Heart left ventricle (tissue), 16 donors: ENCODE data around the gene PCBP3. TPM values are rescaled to one million over a fixed set of nuclear protein-coding genes. Genes with fewer than 3 reads are reported as not detected.
"Not testable (repeated sequence)": the region's sequence is repeated elsewhere in the genome, so short reads cannot be mapped to it uniquely, and the experiment has no call there.

Experiments used
- ATAC-seq, 4 donors: fragments of 200-7000 bp; cut with Tn5 transposase; one replicate each; pipeline ENCODE4 v1.9.1; 2020 to 2022; ENCODE audit warnings: moderate library complexity in 4 of 4, mild to moderate bottlenecking in 3 of 4, moderate number of reproducible peaks in 1 of 4
- DNase-seq, 5 donors: peaks; one replicate each; pipeline ENCODE4 v3.0.0-alpha.2; 2020
- H3K27ac ChIP-seq, 12 donors: fragments of 200-600 bp; sonication (generic) in 4 of 12; one replicate each; pipeline versions ENCODE4 v1.5.0 to v1.8.0; 2016 to 2022; ENCODE audit warnings: mild to moderate bottlenecking in 2 of 12
- H3K27me3 ChIP-seq, 9 donors: fragments of 200-600 bp; sonication (generic) in 2 of 9; one replicate each; pipeline versions ENCODE4 v1.5.1 to v1.8.0; 2016 to 2022; ENCODE audit warnings: mild to moderate bottlenecking in 3 of 9
- H3K36me3 ChIP-seq, 9 donors: fragments of 200-600 bp; sonication (generic) in 2 of 9; one replicate each; pipeline versions ENCODE4 v1.5.0 to v1.8.0; 2018 to 2022; ENCODE audit warnings: mild to moderate bottlenecking in 2 of 9
- H3K4me1 ChIP-seq, 12 donors: fragments of 200-600 bp; sonication (generic) in 4 of 12; one replicate each; pipeline versions ENCODE4 v1.5.0 to v1.8.0; 2016 to 2022; ENCODE audit warnings: mild to moderate bottlenecking in 3 of 12
- H3K4me3 ChIP-seq, 12 donors: fragments of 200-600 bp; sonication (generic) in 4 of 12; one replicate each; pipeline versions ENCODE4 v1.5.0 to v1.8.0; 2017 to 2022; ENCODE audit warnings: mild to moderate bottlenecking in 9 of 12, moderate library complexity in 4 of 12
- H3K9me3 ChIP-seq, 12 donors: fragments of 200-600 bp; sonication (generic) in 4 of 12; one replicate each; pipeline versions ENCODE4 v1.5.0 to v1.8.0; 2016 to 2022; ENCODE audit warnings: mild to moderate bottlenecking in 1 of 12
- CTCF ChIP-seq, 12 donors: fragments of 200-600 bp; sonication (generic) in 4 of 12; IDR thresholded peaks; one replicate each; pipeline versions ENCODE4 v1.5.0 to v1.8.0; 2018 to 2022; ENCODE audit warnings: antibody characterized with exemption in 12 of 12, mild to moderate bottlenecking in 5 of 12
- POLR2A ChIP-seq, 2 donors: fragments of 450-650 bp; IDR thresholded peaks; one replicate each; pipeline ENCODE4 v1.6.1; 2017; ENCODE audit warnings: antibody characterized with exemption in 2 of 2, mild to moderate bottlenecking in 2 of 2, moderate library complexity in 2 of 2
- WGBS, 4 donors: extraction: QIAGEN DNeasy Blood & Tissue Kit in 2 of 4; methylation state at CpG; one replicate each; pipeline versions ENCODE4 v1.1.5 to v1.1.7; 2013 to 2018; 5-methylcytosine and 5-hydroxymethylcytosine counted together
- intact Hi-C, 10 donors: fragments of 100-400 bp; cut with DNase I; formaldehyde crosslinking; loops; one replicate each; pipeline versions ENCODE4 v1.11.1 to v1.14.2; 2022
- polyA plus RNA-seq, 2 donors: library from polyadenylated mRNA; stranded (reverse); fragments of 200-250 nt; gene quantifications; one replicate each; pipeline ENCODE4 v1.2.3, GENCODE V29; 2013
- total RNA-seq, 9 donors: library from RNA; depleted of rRNA in 2 of 9; stranded (reverse); fragments of >200 nt in 2 of 9; fragmentation: NEBNext Ultra II Directional in 3 of 9; extraction: Animal tissue kit (Norgen Biotek cat#: 25700) in 3 of 9; gene quantifications; one replicate each; pipeline versions ENCODE4 v1.1.0 to v1.2.4, GENCODE V29; 2016 to 2023
- donor health status: ischemic (EF 13 %, LVEDD 7.1; RV severe dilation, severe dysfunction).
- donor health status: healthy with polysubstance abuse.
- donor health status: DM: no; HTN: yes; CAD: no.
- donor health status: DM: no; HTN: no; CAD: no.
- donor health status: ischemic (EF 25% LVEDD 6.9; RV normal size, moderate dysfunction).
- donor health status: ischemic (EF 25% LVEDD 5.7; RV mildly dilated, moderate dysfunction).
- donor health status: healthy.
- donor health status: DM: yes; HTN: yes; CAD: no.
- donor health status: ischemic (EF 35%, LVEDD 5.7; RV mildly dilated, moderate dysfunction).
- donor health status: nonischemic (EF 11% LVEDD 7.7; RV severe dilation, severe dysfunction).
- donor health status: DM: yes; HTN: yes; CAD: no.
- donor health status: PGD.
- donor health status: ischemic (EF 29% LVEDD 5.4; RV normal size, mild dysfunction).
- donor health status: nonischemic (EF 23%, LVEDD 6.1; RV moderate dilation, normal function).

The PCBP3 gene
- total and polyA plus RNA-seq, 11 donors = 0.72 to 11.4 (median 2.5) TPM; not detected in 1

GRCh38 chr21:45805321-45805720 lies 161.8 kb downstream of the PCBP3 start:
- no peaks in the 10 kb centered on the region for H3K36me3 ChIP-seq
- no peaks in the 10 kb centered on the region for H3K4me1 ChIP-seq
- peaks cover 0 to 5% (median 0%) of the 10 kb centered on the region in 12 donors for H3K9me3 ChIP-seq
- H3K27me3 ChIP-seq = no peaks in the 10 kb centered on the region
- 74 to 89% (median 81%) methylated on average over 1 to 6 of the region's 6 CpGs for WGBS, 4 donors
- TF ChIP-seq POLR2A (IDR thresholded peaks at IDR 0.05) = no peak
- TF ChIP-seq CTCF (IDR thresholded peaks at IDR 0.05) = no peak
- DNase-seq = no peak
- no peak overlapping the region for H3K4me3 ChIP-seq
- ATAC-seq = no peak
- intact Hi-C loops = no loop called here
- no peak overlapping the region for H3K27ac ChIP-seq

DNA sequence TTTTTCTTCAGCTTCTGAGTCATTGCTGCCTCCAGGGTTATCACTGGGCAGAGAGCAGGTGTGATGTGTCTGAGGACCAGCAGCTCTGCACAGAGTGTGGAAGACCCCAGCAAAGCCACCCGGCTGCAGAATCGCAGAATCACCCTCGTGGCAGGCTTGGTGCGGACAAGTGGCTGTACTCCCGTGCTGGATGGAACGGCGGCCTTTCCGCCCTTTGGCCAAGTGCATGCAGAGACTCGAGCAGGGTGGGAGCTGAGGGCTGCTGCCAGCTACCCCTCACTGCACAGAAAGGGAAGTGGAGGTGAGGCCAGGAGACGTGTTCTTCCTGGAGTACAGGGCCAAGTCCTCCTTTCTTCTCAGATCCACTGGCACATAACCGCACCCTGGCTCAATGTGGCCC lies 162.5 kb downstream of the PCBP3 start:
- Histone ChIP-seq H3K27ac (no peak overlapping the region), H3K4me3 (no peak overlapping the region), H3K36me3 (no peaks in the 10 kb centered on the region), H3K9me3 (peaks cover 0 to 5% (median 0%) of the 10 kb centered on the region in 12 donors), H3K4me1 (no peaks in the 10 kb centered on the region), H3K27me3 (no peaks in the 10 kb centered on the region)
- intact Hi-C loops = no loop called here
- no peak for DNase-seq
- no peak for TF ChIP-seq POLR2A (IDR thresholded peaks at IDR 0.05)
- no peak for TF ChIP-seq CTCF (IDR thresholded peaks at IDR 0.05)
- WGBS, 4 donors = 69 to 87% (median 83%) methylated on average over 4 to 11 of the region's 11 CpGs
- ATAC-seq = no peak

DNA sequence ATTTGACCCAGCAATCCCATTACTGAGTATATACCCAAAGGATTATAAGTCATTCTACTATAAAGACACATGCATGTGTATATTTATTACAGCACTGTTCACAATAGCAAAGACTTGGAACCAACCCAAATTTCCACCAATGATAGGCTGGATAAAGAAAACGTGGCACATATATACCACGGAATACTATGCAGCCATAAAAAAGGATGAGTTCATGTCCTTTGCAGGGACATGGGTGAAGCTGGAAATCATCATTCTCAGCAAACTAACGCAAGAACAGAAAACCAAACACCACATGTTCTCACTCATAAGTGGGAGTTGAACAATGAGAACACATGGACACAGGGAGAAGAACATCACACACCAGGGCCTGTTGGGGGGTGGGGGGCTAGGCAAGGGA lies 165.1 kb downstream of the PCBP3 start:
- H3K4me3 ChIP-seq, H3K4me1 ChIP-seq, ATAC-seq, intact Hi-C loops, H3K27me3 ChIP-seq, H3K9me3 ChIP-seq, DNase-seq, H3K27ac ChIP-seq, H3K36me3 ChIP-seq: not testable (repeated sequence)
- 81 to 91% (median 83%) methylated on average over 3 of the region's 3 CpGs for WGBS, 4 donors

GRCh38 chr21:45809421-45809820 lies 165.9 kb downstream of the PCBP3 start:
- intact Hi-C loops = no loop called here
- no peak overlapping the region for H3K4me3 ChIP-seq
- peaks cover 0 to 5% (median 0%) of the 10 kb centered on the region in 12 donors for H3K9me3 ChIP-seq
- H3K4me1 ChIP-seq = no peaks in the 10 kb centered on the region
- no peak for TF ChIP-seq POLR2A (IDR thresholded peaks at IDR 0.05)
- TF ChIP-seq CTCF (IDR thresholded peaks at IDR 0.05) = no peak
- no peaks in the 10 kb centered on the region for H3K36me3 ChIP-seq
- DNase-seq = no peak
- H3K27ac ChIP-seq = no peak overlapping the region
- H3K27me3 ChIP-seq = no peaks in the 10 kb centered on the region
- no peak for ATAC-seq
- WGBS, 4 donors = 65 to 72% (median 67%) methylated on average over 9 to 13 of the region's 13 CpGs

- intact Hi-C loops = no loop called here
- 65 to 76% (median 70%) methylated on average over 5 of the region's 5 CpGs for WGBS, 4 donors
Measured at GRCh38 chr21:45811136-45811535, 167.6 kb downstream of the PCBP3 start.

GRCh38 chr21:45814210-45814940 lies 170.8 kb downstream of the PCBP3 start:
- intact Hi-C loops, ATAC-seq, H3K36me3 ChIP-seq, H3K4me3 ChIP-seq, H3K27ac ChIP-seq, H3K9me3 ChIP-seq, H3K27me3 ChIP-seq, H3K4me1 ChIP-seq, DNase-seq: not testable (repeated sequence)

More at GRCh38 chr21:45811136-45811535, 167.6 kb downstream of the PCBP3 start:
- DNase-seq (no peak), ATAC-seq (no peak)
- Histone ChIP-seq H3K4me3 (no peak overlapping the region), H3K9me3 (peaks cover 0 to 5% (median 0%) of the 10 kb centered on the region in 12 donors), H3K4me1 (no peaks in the 10 kb centered on the region), H3K27ac (no peak overlapping the region), H3K27me3 (no peaks in the 10 kb centered on the region), H3K36me3 (no peaks in the 10 kb centered on the region)
- no peak for TF ChIP-seq CTCF (IDR thresholded peaks at IDR 0.05)
- TF ChIP-seq POLR2A (IDR thresholded peaks at IDR 0.05) = no peak

GRCh38 chr21:45815781-45816180 lies 172.3 kb downstream of the PCBP3 start:
- ATAC-seq, DNase-seq, intact Hi-C loops, H3K36me3 ChIP-seq, H3K27ac ChIP-seq, H3K9me3 ChIP-seq, H3K4me3 ChIP-seq, H3K27me3 ChIP-seq, H3K4me1 ChIP-seq: not testable (repeated sequence)
